GM12865 (cell line): Measurements from ENCODE around the gene KCNT1.

ENCODE experiments used
- DNase-seq: peaks from one replicate; pipeline ENCODE4 v3.0.0; 2010; ENCODE audit warnings: low read depth
- H3K4me3 ChIP-seq: 2 replicates; pipeline ENCODE4 v1.5.1; 2011; ENCODE audit warnings: mild to moderate bottlenecking, low read depth, low read length, control low read depth
- TF ChIP-seq, protein P1 (sequence below): IDR thresholded peaks from 2 replicates; pipeline ENCODE4 v1.5.1; 2011; ENCODE audit warnings: low read length, control low read depth, low read depth, inconsistent platforms; ENCODE audit not compliant: insufficient read depth; ENCODE audit errors: missing control alignments

KCNT1 gene

DNA sequence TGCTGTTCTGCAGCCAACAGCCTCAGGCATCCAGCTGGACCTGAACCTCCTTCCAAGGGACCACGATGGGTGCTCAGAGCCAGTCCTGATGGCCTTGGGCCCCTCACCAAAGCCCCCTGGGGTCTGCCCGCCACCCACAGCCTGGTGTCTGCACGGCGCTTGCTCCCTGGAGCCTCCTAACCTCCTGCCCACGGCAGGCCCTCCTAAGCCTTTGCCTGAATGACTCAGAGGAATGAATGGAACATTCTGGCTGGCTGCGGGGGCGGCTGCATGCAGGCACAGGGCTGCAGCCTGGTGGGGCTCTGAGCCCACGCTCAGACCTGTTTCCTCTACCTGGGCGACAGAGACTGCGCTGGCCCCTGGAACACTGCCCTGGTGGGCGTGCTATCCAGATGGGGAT lies 9.6 kb upstream of the KCNT1 start:
- no peak overlapping the region for H3K4me3 ChIP-seq
- no peak for DNase-seq
- TF ChIP-seq, protein P1, sequence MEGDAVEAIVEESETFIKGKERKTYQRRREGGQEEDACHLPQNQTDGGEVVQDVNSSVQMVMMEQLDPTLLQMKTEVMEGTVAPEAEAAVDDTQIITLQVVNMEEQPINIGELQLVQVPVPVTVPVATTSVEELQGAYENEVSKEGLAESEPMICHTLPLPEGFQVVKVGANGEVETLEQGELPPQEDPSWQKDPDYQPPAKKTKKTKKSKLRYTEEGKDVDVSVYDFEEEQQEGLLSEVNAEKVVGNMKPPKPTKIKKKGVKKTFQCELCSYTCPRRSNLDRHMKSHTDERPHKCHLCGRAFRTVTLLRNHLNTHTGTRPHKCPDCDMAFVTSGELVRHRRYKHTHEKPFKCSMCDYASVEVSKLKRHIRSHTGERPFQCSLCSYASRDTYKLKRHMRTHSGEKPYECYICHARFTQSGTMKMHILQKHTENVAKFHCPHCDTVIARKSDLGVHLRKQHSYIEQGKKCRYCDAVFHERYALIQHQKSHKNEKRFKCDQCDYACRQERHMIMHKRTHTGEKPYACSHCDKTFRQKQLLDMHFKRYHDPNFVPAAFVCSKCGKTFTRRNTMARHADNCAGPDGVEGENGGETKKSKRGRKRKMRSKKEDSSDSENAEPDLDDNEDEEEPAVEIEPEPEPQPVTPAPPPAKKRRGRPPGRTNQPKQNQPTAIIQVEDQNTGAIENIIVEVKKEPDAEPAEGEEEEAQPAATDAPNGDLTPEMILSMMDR: no peak

DNA sequence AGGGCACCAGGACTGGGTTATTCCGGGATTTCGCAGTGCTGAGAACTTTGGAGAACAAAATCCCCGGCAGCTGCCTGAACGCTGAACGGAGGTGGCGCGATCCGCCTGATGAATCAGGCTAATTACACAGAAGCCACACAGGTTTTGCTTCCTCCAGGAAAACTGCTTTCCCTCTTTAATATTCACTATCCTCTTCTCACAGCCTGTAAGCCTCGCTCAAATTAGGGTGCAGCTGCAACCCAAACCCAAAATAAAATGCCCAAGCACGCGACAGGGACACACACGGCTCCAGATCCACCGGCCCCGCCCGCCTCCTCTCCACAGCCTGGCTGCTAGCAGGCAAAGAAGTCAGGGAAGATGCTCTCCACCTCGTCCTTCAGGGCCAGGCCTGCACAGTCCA lies 8.7 kb upstream of the KCNT1 start:
- no peak for DNase-seq
- no peak overlapping the region for H3K4me3 ChIP-seq
- TF ChIP-seq, protein P1: no peak

DNA sequence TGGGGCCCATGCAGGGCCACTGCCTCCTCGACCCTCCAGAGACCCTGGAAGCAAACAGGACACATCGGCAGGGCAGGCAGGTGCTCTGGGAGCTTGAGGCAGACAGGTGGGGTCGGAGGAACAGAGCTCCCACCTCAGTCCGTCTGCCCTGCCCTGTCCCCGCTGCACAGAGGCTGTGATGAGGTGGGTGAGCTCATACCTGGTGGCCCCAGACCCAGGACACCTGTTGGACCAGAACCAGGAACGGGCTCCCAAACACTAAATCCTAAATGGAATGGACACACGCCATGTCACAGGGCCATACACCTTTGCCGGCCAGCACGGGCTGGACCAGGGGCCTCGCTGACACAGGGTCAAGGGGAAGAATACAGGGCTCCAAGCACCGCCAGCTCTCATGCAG lies 8.2 kb upstream of the KCNT1 start:
- no peak for DNase-seq
- no peak overlapping the region for H3K4me3 ChIP-seq
- TF ChIP-seq, protein P1: no peak

DNA sequence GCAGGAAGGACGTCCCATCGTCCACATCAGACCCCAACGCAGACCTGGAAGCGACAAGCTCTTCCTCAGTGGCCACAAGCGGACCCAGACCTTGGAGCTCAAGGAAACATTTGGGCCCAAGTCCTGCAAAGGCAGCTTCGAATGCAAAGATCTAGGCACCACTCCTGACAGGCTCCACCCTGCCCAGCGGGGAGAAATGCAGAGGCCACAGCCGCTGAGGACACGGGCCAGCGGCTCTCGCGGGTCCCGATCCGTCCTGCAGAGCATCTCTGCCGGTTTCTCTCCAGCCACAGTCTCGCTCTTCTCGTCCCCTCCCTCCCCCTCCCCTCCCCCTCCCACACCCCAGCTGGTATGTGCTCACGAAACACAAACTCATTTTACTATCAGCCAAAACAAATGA lies 7.6 kb upstream of the KCNT1 start:
- DNase-seq: no peak
- TF ChIP-seq, protein P1: no peak
- H3K4me3 ChIP-seq: no peak overlapping the region

DNA sequence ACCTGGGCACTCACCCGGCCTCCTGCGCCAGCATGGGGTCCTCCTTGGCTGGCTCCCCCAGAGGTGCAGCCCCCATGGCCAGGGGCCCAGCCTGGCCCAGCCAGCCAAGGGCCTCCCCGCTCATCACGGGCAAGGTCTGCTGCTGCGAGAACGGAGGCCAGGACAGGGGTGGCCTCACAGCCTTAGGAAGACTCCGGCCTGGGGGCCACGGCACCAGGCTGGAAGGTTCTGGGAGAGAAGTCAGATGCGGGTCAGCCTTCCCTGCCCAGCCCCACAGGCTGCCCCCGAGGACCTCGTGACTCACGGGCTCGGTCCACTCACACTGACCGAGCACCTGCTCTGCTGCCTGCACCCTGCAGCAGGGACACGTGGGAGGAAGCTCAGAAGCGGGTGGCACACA lies 6.9 kb upstream of the KCNT1 start:
- TF ChIP-seq, protein P1: no peak
- no peak for DNase-seq
- H3K4me3 ChIP-seq: no peak overlapping the region

DNA sequence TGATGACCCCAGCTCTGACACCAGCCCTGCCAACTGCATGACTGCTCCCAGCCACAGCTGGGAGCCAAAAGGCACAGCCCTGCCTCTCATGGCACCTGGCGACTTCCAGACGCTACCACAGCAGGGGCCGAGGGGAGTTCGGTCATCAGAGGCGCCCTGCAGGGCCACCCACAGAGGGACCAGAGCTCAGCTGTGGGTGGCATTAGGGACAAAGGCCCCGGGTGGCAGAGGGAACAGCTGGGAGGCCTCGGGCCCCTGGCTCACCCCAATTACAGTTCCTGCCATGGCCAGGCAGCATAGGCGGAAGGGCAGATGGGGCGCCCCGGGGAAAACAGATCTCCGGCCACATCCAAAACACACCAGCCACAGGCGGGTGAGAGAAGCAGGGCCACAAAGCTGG lies 6.3 kb upstream of the KCNT1 start:
- DNase-seq: no peak
- TF ChIP-seq, protein P1: no peak
- no peak overlapping the region for H3K4me3 ChIP-seq

DNA sequence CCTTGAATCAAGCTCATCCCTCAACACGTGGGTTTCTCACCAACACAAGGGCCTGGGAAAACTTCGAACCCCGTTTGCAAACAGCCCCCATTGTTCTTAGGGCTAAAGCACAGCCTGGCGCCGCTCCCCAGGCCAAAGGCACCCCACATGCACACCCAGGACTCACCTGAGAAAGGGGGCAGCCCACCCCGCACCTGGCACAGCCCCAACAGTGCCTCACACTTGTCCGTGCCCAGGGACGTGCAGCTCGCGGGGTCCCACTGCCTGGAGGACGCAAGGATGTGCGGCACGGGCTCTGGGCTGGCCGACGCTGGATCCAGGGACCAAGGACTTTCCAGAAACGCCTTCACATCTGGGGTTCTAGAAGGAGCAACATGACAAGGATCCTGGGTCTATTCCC lies 5.5 kb upstream of the KCNT1 start:
- TF ChIP-seq, protein P1: no peak
- no peak for DNase-seq

More for the DNA sequence above, 5.5 kb upstream of the KCNT1 start:
- H3K4me3 ChIP-seq: no peak overlapping the region
